ENCODE results near the gene MTMR3. TPM values are rescaled to one million over a fixed set of nuclear protein-coding genes. Genes with fewer than 3 reads are reported as not detected.

Gene MTMR3
- total and polyA plus RNA-seq, 4 donors, result 13.6 to 86.0 (median 41.3) TPM

- DNase-seq (no peak), ATAC-seq (ENCODE audit: insufficient read depth, low FRiP score) (no peak)
- H3K27ac ChIP-seq (ENCODE audit: low read depth in 1 of 2, low read length in 1 of 2), result no peak overlapping the region
- WGBS, 2 donors, result 90 to 97% methylated on average over 4 of the region's 4 CpGs
- H3K9ac ChIP-seq (ENCODE audit: insufficient read depth in 1 of 2, low read length in 2 of 2), result no peak overlapping the region
- H3K36me3 ChIP-seq (ENCODE audit: control insufficient read depth in 4 of 4, insufficient read depth in 4 of 4, low read length in 4 of 4), result no peaks in the 10 kb centered on the region
- no peaks in the 10 kb centered on the region for H3K27me3 ChIP-seq (ENCODE audit: control insufficient read depth in 3 of 3, insufficient read depth in 3 of 3, low read length in 2 of 3)
- no peak for TF ChIP-seq CTCF (IDR thresholded peaks at IDR 0.05; ENCODE audit: control extremely low read depth, extremely low read depth)
- H3K9me3 ChIP-seq (ENCODE audit: control insufficient read depth in 4 of 4, insufficient read depth in 3 of 4, low read length in 3 of 4), result no peaks in the 10 kb centered on the region
- H3K4me1 ChIP-seq (ENCODE audit: control insufficient read depth in 5 of 5, insufficient read depth in 5 of 5, low read length in 5 of 5), result peaks cover 0 to 8% (median 0%) of the 10 kb centered on the region in 5 donors
- no peak overlapping the region for H3K4me3 ChIP-seq
Observed at GRCh38 chr22:30044881-30045493, 162.0 kb downstream of the MTMR3 start.

- 80 to 83% methylated on average over 4 of the region's 4 CpGs for WGBS, 2 donors
- ATAC-seq (ENCODE audit: insufficient read depth, low FRiP score) (no peak), DNase-seq (no peak)
- Histone ChIP-seq H3K36me3 (ENCODE audit: control insufficient read depth in 4 of 4, insufficient read depth in 4 of 4, low read length in 4 of 4) (no peaks in the 10 kb centered on the region), H3K4me1 (ENCODE audit: control insufficient read depth in 5 of 5, insufficient read depth in 5 of 5, low read length in 5 of 5) (peaks cover 0 to 8% (median 0%) of the 10 kb centered on the region in 5 donors), H3K9ac (ENCODE audit: insufficient read depth in 1 of 2, low read length in 2 of 2) (no peak overlapping the region), H3K27me3 (ENCODE audit: control insufficient read depth in 3 of 3, insufficient read depth in 3 of 3, low read length in 2 of 3) (no peaks in the 10 kb centered on the region), H3K4me3 (no peak overlapping the region), H3K9me3 (ENCODE audit: control insufficient read depth in 4 of 4, insufficient read depth in 3 of 4, low read length in 3 of 4) (no peaks in the 10 kb centered on the region), H3K27ac (ENCODE audit: low read depth in 1 of 2, low read length in 1 of 2) (no peak overlapping the region)
- TF ChIP-seq CTCF (IDR thresholded peaks at IDR 0.05; ENCODE audit: control extremely low read depth, extremely low read depth), result no peak
Observed at GRCh38 chr22:30045494-30045887, 162.5 kb downstream of the MTMR3 start.

- Histone ChIP-seq H3K9me3 (ENCODE audit: control insufficient read depth in 4 of 4, insufficient read depth in 3 of 4, low read length in 3 of 4) (no peaks in the 10 kb centered on the region), H3K27ac (ENCODE audit: low read depth in 1 of 2, low read length in 1 of 2) (no peak overlapping the region), H3K9ac (ENCODE audit: insufficient read depth in 1 of 2, low read length in 2 of 2) (no peak overlapping the region), H3K4me1 (ENCODE audit: control insufficient read depth in 5 of 5, insufficient read depth in 5 of 5, low read length in 5 of 5) (peaks cover 0 to 8% (median 0%) of the 10 kb centered on the region in 5 donors), H3K4me3 (no peak overlapping the region), H3K36me3 (ENCODE audit: control insufficient read depth in 4 of 4, insufficient read depth in 4 of 4, low read length in 4 of 4) (no peaks in the 10 kb centered on the region), H3K27me3 (ENCODE audit: control insufficient read depth in 3 of 3, insufficient read depth in 3 of 3, low read length in 2 of 3) (no peaks in the 10 kb centered on the region)
- 93 to 95% methylated on average over 21 of the region's 21 CpGs for WGBS, 2 donors
- no peak for TF ChIP-seq CTCF (IDR thresholded peaks at IDR 0.05; ENCODE audit: control extremely low read depth, extremely low read depth)
- ATAC-seq (ENCODE audit: insufficient read depth, low FRiP score) (no peak), DNase-seq (no peak)
Observed at GRCh38 chr22:30045901-30046715, 163.1 kb downstream of the MTMR3 start.
